GM19035 (cell line): ENCODE measurements around the gene FSD2.

Experiments
- ATAC-seq: cut with Tn5 transposase; IDR thresholded peaks from one replicate; pipeline ENCODE4 v1.9.1; 2021; ENCODE audit not compliant: unreplicated experiment

FSD2 gene, protein sequence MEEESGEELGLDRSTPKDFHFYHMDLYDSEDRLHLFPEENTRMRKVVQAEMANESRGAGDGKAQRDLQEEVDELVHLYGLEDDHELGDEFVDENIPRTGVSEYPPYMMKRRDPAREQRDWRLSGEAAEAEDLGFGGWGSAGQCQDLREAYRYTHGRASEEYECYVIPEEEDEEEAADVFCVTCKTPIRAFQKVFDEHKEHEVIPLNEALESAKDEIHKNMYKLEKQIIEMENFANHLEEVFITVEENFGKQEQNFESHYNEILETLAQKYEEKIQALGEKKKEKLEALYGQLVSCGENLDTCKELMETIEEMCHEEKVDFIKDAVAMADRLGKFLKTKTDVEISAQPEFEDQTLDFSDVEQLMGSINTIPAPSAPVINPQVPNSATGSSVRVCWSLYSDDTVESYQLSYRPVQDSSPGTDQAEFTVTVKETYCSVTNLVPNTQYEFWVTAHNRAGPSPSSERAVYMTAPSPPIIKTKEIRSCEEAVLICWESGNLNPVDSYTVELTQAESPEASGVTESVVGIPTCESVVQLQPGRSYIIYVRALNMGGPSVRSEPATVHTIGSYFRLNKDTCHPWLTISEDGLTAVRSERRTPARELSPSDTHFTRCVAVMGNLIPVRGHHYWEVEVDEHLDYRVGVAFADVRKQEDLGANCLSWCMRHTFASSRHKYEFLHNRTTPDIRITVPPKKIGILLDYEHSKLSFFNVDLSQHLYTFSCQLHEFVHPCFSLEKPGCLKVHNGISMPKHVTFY

DNA sequence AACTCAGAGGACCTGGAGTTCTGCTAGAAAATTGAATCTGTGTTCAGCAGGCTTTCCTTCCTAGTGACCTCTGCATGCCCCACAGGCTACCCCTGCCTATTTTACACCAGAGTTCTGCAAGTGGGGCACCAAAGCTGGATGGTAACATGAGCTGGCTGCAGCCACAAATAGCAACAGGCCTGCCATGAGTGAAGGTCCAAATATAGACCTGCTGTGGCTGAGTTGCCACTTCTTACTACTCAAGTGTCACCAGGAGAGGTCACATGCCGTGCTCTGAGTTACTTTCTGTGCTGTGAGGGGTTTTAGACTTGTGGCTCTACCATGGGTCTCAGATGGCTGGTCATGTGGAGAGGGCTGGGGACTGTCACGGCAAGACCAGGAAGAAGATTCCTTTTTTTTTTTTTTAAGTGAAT, at the start of gene FSD2:
Gene FSD2 (minus strand): TSS at position 76 of the 413 bp plus-strand sequence. CDS start 18,679 bp downstream, outside the sequence.
- ATAC-seq: peak; percentile 33

DNA sequence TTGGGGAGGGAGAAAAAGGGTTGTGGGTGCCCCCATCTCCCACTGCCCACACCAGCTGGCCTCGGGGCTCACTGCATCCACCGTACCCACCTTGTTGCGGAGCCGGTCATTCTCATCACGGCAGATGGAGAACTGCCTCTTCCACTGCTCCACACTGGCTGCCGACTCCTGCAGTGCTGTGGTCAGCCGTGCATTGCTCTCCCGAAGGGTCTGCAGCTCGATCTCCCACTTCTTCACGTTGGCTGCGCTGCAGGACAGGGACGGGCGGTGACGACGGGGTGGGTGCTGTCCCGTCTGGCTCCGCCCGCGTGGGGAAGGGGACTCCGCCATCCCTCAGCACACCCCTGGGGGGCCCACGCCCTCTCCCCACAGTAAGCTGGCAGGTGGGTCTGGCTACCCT, 48.7 kb upstream of the FSD2 start:
- no peak for ATAC-seq

DNA sequence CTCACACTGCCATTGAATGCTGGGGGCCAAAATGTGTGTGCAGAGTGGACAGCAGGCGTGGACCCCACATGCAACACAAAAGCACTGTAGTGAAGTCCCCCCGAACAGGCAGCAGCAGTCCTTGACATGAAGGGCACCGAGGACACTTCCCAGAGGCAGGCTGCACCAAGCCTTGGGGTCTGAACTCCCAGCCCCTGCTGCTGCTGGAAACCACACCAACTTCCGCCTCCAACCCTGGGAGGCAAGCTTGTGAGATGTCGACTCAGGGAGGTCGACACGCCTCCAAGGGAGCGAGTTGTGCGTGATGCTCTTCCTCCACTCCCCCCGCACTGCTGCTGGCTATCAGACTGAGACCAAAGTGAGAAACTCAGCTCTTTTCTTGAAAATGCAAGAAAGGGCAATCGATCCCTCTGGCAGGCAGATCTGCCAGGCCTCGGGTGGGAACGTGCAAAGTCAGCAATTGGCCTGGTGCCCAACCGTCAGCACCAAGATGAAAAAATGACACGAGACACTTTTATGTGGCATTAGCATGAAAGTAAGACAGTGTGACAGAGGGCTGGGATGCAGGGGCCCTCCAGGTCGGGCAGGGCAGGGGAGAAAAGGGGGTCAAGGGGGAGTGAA, 47.2 kb upstream of the FSD2 start:
- ATAC-seq: no peak

DNA sequence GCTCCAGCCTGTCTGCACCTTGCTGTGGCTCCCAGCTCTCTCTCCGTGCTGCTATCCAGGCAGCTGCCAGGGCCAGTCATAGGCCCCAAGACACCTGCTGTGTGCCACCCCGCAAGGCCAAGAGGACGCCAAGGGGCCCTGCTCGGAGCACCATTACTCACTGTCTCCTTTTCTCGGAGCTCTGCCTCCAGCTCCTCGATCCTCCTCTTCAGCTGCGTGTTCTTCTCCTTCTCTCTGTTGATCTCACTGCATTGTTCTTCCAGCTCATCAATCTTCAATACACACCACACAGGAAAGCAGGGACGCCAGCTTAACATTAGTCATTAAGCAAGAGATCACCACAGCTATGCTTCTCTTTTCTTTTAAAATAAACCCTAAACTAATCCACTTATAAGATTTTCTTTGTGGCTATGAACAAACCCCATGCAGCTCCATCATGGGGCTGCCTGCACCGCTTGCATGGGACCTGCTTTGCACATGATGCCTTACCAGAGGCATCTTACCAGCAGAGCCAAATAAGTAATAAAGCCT, 46.2 kb upstream of the FSD2 start:
- no peak for ATAC-seq

DNA sequence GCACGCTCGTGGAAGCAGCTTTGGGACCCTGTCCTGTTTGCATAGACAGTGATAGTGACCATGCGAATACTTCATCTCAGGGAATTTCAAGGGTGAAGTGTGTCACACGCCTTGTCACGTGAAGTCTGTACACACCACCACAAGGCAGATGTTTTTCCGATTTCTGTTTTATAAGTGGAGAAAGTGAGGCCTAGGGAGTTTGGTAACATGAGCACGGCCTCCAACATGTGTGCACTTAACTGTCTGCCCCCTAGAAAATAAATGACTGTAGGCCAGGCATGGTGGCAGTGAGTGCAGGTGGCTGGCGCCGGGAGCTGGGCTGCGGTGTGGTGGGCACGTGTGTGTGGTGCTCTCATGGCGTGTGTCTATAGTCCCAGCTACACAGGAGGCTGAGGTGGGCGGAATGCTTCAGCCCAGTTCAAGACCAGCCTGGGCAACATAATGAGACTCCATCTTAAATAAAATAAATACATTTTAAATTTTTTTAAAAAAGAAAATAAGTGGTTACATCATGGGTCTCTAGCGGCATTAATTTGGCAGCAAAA, 45.5 kb upstream of the FSD2 start:
- ATAC-seq: no peak

DNA sequence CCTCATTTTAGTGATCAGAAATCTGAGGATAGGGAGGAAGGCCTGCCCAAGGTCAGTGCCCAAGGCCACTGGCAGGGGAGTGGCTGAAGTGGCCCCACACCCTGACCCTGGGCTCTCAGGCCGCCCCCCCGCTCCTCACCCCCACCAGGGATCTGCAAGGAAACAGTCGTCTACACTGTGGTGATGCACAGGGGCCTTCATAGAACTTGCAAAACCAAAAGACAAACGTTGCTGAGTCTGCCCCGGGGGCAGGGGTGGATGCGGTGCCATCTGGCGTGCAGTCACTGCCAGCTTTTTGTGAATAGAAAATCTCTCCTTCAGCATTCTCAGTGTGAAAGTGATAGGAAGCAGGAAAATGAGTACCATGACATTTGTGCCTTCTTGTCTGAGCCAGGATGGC, 44.9 kb upstream of the FSD2 start:
- ATAC-seq: no peak

DNA sequence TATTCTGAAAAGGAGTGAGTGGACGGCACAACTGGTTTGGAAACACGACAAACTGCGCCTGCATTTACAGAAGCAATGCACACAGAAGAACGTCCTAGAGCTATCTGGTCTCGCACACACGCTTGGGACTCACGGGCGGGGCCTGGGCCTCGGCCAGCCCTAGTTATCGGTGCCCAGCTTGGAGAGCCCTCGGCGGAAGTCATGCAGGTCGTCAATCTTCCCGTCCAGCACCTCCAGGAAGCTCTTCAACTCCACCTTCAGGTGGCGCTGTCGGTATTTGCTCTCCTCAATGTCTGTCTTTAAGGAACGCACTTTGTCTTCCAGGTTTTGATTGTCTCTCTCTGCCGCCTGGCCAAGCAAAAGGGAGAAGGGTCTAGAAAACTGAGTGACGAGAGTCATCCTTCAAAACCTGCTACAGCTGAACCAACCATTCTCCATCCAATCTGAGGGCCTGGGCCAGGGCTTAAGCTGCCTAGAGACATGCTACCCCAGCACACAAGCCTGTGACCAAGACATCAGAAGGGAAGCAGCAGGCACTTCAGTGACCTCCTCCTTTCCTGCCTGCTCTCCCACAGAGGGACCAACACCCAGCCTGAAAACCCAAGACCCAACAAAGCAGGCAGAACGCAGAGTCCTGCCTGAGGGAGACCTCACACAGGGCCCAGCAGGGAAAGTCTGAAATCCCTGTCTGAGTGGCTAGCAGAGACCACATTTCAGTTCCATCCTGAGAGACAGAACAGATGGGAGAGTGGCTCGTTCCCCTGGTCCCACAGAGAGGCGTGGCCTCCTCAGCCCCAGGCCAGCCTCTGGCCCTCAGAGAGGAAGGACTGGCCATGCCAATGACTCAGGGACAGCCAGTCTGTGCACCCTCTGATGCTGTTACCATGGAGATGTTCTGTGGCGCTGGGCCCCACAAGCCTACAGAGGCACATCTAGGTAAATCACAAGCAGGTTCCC, 44.0 kb upstream of the FSD2 start:
- no peak for ATAC-seq

DNA sequence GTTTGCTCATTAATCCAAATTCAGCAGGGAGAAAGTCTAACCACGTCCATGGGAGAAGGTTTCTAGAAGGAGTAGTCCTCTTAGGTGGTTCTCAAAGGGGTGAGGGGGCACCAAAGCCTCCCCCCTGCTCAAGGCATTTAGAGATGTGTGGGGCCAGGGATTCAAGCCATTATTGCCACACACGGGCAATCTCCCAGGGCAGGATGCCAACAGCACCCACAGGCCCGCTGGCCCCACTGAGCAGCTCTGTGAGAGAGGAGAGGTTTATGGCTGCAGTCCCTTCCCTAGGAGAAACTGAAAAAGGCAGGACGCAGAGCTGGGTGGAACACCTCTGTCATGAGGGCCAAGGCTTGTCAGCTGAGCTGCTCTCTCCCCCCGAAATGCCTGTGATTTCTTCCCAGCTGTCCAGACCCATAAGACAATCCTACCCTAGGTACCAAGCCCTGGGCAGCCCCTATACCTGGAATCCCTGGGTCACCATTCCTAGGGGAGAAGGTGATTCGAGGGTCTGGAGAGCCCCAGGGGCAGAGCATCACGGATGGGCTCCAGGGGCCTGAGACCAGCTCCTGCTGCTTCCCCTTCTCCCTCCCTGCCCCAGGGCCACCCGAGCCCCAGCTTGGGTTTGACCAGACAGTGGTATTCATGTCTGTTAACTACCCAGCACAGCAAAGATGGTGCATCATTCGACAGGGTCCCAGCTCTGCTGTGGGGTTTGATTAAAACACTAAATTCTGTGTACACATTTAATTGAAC, 42.5 kb upstream of the FSD2 start:
- no peak for ATAC-seq

DNA sequence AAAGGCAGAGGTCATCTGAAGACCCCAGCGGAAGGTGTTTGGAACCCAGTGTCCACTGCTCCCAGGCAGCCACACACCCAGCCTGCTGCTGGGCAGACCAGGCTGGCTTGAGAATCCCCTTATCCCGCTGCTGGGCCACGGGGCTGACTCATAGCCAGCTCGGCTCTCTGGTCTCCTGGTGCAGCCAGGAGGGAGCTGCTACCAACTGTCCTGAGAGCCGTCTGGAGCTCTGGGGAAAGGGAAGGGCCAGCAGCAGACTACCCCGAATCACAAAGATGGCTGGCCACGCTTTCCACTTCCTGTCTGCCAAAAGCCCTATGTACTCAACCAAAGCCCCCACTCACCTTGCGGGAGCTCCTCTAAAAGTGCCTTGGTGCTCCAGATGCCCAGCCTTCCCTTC, 41.8 kb upstream of the FSD2 start:
- no peak for ATAC-seq

DNA sequence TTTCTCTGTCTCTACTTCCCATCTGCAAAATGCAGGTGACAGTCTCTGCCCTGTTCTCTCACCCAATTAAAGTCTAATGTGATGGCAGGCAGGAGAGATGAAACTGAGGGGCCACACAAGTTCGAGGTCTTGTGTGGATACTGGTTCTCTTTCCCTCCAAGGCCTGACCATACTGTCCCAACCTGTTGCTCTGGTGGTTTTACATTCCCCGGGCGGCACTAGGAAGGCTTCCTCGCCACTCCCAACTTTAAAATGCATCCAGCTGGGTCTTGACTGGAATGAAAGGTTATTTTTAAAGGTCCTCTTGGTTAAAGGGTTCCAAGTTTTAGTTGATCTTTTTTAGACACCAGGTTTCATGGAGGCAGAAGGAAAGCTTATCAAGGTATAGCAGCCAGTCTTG, 40.8 kb upstream of the FSD2 start:
- no peak for ATAC-seq

DNA sequence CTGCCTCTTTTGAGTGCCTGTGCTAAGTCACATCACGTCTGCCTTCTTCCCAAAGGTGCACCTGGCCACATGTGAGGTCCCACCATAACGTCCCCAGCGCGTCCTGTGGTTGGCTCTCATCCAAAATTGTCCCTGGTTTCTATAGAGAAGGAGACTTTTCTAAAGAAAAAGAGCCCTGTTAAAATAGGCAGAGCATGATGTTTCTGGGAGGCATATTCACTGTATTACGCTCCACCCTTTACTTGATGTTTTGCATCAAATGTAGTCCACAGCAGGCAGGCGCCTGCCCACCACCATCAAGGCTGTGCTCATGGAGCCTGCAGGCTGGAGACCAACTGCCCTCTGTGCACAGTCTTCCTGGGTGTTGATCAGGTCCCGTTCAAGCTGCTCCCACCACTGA, 39.8 kb upstream of the FSD2 start:
- no peak for ATAC-seq

DNA sequence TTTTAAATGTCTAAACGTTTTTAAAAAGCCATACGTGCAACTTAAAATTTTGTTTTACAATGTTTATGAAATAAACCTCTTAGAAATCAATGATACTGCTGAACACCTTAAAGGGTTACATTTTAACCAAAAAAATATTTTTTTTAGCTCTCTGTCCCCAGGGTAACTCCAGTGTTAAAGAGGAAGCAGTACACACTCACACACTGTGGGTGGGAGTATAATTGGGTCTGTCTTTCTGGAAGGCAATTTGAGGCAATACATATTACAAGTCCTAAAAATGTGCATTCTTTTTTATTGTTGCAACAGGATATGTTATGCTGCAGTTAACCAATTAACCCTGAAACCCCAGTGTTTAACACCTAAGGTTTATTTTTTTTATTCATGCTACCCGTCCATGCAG, 37.7 kb upstream of the FSD2 start:
- ATAC-seq: no peak

DNA sequence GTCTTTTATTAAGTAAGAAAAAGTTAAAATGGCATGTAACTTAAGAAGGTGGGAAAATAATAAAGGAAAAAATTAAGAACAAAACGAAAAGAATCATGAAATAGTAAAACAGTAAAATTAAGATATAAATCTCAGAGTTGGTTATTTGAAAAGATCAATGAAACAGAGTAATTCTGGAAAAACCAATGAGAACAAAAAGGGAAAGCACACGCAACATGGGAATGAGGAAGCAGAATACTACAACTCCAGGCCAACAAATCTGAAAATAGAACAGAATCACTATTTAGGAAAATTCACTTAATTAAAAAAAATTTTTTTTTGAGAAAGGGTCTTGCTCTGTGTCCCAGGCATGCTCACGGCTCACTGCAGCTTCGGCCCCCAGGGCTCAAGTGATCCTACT, 34.3 kb upstream of the FSD2 start:
- no peak for ATAC-seq

DNA sequence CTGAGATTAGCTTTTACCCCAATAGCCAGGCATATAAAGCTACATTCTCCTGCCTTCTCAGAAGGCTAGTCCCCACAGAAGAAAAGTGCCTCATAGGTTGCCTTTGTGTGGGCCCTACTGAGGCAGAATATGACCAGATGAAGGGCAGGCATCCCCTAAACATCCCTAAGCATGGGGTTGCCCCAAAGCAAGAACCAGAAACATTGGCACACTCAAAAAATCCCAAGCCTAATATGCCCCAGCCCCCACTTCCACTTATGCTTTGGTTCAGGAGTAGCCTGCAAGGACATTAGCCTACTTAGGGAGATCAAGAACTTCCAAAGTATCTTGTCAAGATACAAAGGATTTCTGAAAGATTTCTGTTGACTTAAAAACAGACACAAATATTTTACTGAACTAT, 33.3 kb upstream of the FSD2 start:
- ATAC-seq: no peak

DNA sequence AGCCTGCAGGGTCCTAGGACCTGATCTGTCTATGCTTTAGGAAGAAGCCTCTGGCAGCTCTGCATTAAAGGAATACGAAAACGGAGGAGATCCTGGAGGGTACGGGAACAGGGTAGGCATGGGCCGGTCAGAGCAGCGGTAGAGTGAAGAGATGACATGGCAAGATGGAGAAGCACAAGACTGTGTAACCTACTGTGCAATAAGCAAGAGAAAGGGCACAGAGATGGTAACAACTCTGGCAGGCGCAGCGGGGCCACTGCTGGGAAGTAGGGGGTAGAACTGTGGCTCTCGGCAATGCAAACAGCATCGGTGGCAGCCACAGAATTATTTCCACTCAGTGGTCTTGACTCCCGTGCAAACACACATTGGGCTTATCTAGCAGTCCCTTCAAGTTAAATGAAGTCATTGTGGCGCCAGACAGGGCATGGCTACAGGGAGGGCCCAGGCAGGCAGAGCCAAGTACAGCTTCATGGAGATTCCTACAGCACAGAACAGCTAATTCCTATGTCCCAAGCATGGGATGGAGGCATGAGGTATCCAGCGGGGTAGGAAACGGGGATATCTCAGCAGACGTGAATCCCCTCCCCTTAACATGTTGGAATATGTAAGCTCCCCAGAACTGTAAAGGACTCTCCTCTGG, 32.3 kb upstream of the FSD2 start:
- ATAC-seq: no peak

DNA sequence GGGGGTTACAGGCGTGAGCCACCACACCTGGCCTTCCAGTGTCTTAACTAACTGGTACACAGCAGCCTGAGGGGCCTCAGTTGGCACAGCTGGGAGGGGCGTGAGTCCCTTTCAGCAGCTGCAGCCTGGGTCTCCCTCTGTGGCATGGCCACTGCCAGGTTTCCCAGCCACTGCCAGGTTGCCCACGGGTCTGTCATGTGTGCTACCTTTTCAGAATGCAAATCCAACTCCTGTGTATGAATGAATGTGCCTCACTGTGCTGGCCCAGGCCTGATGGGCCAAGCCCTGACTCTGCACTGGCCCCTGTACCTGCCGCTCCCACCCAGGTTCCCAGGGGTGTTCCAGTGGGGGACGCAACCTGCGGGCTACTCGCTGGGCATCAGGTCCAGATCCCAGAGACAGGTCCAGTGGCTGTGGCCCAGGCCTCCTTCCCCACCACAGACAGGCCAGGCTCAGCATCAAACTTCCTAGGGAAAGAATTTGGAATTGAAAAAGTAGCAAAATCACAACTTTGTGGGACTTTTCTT, 29.6 kb upstream of the FSD2 start:
- ATAC-seq: no peak

DNA sequence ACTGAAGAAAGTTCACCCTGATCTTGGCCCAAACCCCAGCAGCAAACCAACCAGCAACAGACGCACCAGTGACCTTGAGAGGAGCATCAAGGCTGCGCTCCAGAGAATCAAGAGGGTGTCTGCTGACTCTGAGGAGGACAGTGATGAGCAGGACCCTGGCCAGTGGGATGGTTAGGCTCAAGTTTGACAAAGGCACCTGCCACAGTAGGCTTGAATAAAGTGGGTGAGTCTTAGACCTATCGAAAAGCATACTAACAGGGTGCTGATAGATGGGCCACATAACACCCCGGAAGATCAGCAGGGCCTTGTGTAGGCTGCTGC, 27.5 kb upstream of the FSD2 start:
- no peak for ATAC-seq

DNA sequence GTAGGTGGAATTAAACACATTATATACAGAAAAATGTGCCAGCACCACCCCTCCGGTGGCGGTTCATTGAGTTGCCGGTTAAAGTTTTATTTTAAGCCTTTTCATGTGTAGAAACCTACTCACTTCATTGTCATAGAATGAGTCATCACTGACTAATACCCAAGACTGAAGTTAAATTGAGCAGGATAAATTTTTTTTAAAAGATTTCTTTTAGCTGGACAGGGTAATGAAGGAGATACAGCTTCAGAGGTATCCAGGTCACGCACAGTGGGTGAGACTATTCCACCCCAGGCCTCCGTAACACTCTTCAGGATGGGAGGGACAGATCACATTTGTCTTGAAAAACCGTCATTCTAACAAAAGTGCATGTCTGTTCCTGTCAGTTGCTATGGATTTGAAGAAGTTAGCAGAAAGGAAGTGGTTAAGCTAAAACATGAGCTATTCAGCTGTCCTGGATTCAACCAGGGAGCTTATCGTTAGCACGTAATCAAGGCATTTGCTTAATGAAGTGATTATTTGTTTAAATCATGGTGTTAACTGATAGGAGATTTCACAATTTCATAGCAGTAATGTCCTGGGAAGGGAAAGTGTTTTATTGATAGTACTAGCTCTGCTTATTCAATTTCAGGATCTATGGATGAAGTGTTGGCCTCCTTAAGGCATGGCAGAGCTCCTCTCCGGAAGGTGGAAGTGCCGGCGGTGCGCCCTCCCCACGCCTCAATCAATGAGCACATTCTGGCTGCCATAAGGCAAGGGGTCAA, 26.9 kb upstream of the FSD2 start:
- ATAC-seq: peak; percentile 69
